HUES48 (cell line): ENCODE results near the gene IMPDH2.

ENCODE experiments used
- H3K27ac ChIP-seq: one replicate; pipeline ENCODE4 v1.7.0; 2013; ENCODE audit warnings: low read depth, low read length, inconsistent platforms
- H3K27me3 ChIP-seq: 2 replicates; pipeline ENCODE4 v1.6.1; 2013; ENCODE audit warnings: mild to moderate bottlenecking, low read length; ENCODE audit not compliant: control insufficient read depth, insufficient read depth
- H3K36me3 ChIP-seq: 2 replicates; pipeline ENCODE4 v1.6.1; 2013; ENCODE audit warnings: low read length; ENCODE audit not compliant: control insufficient read depth, insufficient read depth
- H3K4me1 ChIP-seq: 2 replicates; pipeline ENCODE4 v1.6.1; 2013; ENCODE audit warnings: mild to moderate bottlenecking, low read length; ENCODE audit not compliant: control insufficient read depth, insufficient read depth
- H3K4me3 ChIP-seq: 2 replicates; pipeline ENCODE4 v1.5.1; 2013; ENCODE audit warnings: mild to moderate bottlenecking, low read depth, low read length
- H3K9ac ChIP-seq: 2 replicates; pipeline ENCODE4 v1.6.1; 2013; ENCODE audit warnings: mild to moderate bottlenecking, low read depth, low read length, moderate library complexity
- H3K9me3 ChIP-seq: 2 replicates; pipeline ENCODE4 v1.6.1; 2013; ENCODE audit warnings: low read length; ENCODE audit not compliant: control insufficient read depth, insufficient read depth

IMPDH2 gene

DNA sequence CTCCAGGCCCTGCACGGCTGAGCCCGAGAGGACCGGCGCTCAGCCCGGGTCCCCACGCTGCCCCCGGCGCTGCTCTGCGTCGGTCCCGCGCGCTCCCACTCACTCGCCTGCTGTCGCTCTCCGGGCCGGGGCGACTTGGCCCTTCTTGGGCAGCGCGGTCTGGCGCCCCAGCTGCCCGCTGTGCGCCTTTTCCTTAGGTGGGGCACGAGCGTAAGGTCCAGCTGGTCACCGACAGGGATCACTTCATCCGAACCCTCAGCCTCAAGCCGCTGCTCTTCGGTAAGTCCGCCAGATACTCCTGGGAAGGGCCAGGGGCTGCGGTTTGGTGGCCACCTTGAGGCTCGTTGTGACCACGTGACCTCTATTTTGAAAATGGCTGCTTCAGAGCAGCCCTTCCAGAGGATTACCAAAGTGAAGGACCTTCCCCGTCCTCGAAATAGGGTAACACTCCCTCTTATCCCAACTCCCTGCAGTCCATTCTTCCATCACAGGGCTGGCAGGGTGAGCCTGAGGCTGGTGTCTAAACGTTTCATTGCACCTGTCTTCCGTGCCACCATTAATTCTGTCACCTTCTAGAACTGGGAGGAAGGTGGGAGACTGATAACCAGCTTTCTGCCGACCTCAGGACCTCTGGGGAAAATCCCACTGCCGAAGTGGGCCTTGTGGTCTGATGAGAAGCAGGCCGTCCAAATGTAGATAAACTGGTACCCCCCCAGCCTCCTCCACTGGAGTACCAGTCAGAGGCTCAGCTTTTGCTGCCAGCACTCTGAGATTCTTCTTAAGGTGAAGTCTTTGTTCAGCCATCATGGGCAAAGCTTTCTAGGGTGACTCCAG lies 38.3 kb downstream of the IMPDH2 start:
- peak overlapping the region; percentile 90 for H3K27ac ChIP-seq
- H3K4me3 ChIP-seq, result peak overlapping the region; percentile 91
- peak overlapping the region; percentile 84 for H3K9ac ChIP-seq

DNA sequence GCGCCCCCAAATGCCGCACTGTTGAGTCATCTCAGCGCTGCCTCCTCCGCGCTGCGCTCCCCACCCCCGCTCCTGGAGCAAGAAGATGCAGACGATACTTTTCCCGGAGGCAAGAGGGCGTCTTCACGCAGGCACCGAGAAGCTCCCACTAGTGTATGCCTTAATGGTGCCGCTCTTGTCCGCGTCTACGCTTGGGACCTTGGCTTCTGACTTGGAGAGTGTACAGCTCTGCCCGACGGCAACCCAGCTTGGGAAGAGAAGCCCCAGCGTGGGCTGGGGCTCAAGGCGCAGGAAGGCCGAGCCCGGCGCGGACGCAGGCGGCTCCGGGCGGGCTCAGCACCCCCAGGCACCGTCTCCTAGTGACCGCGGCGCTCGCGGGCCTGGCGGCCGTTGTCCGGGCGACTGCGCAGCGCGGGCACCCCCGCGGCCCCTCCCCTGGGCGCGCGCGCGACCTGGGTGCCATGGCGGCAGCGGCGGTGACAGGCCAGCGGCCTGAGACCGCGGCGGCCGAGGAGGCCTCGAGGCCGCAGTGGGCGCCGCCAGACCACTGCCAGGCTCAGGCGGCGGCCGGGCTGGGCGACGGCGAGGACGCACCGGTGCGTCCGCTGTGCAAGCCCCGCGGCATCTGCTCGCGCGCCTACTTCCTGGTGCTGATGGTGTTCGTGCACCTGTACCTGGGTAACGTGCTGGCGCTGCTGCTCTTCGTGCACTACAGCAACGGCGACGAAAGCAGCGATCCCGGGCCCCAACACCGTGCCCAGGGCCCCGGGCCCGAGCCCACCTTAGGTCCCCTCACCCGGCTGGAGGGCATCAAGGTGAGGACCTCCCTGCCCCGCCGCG lies 39.2 kb downstream of the IMPDH2 start, which contains the start of gene P4HTM:
TSS of gene P4HTM (plus strand) at position 446 of the 840 bp plus-strand sequence. CDS start at position 462, 16 bp downstream.
- H3K27ac ChIP-seq, result peak within 1 kb of the TSS; percentile 90
- peaks cover 13% of the 10 kb centered on the region; the same call in 1 of the 2 replicates for H3K36me3 ChIP-seq
- peak within 1 kb of the TSS; percentile 91 for H3K4me3 ChIP-seq

More for the DNA sequence above, 38.3 kb downstream of the IMPDH2 start:
- no peaks in the 10 kb centered on the region for H3K27me3 ChIP-seq
- H3K9me3 ChIP-seq, result no peaks in the 10 kb centered on the region
- peaks cover 14% of the 10 kb centered on the region for H3K4me1 ChIP-seq
- peaks cover 4% of the 10 kb centered on the region; the same call in 1 of the 2 replicates for H3K36me3 ChIP-seq

DNA sequence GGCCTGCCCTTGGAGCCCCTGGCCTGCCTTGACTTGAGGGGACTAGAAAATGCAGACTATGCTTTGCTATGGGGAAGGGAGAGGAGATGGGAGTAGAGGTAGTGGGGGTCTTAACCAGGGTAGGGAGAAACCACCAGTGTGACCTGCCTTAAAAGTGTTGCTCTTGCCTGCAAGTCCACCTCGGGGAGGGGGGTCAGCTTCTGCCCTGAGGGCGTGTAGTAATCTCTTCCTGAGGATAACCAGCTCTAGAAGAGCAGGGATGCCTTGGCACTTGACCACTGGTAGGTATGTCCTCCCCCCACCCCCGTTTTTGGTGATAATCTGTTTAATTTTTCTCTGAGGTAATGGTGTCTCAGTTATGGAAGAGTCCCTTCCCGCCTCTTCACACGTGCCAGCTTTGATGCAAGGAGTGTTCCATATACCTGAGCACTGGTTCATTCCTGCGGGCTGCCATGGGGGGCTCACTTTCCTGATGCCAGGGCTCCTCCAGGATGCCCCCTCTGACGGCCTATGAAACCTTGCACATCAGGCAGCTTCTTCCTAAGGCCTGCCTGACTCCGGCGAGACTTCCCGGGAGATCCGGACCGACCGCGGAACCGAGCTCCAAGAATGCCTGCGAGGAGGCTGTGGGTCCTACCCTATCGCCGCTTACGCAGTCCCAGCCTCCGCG lies 39.9 kb downstream of the IMPDH2 start:
- Histone ChIP-seq H3K9ac (peak overlapping the region; percentile 84), H3K9me3 (no peaks in the 10 kb centered on the region), H3K27me3 (no peaks in the 10 kb centered on the region), H3K36me3 (peaks cover 20% of the 10 kb centered on the region), H3K27ac (peak overlapping the region; percentile 90), H3K4me1 (peaks cover 14% of the 10 kb centered on the region), H3K4me3 (peak overlapping the region; percentile 91)

More for the DNA sequence above, 39.2 kb downstream of the IMPDH2 start, which contains the start of gene P4HTM:
- H3K9me3 ChIP-seq, result no peaks in the 10 kb centered on the region
- H3K27me3 ChIP-seq, result no peaks in the 10 kb centered on the region
- peak within 1 kb of the TSS; percentile 84 for H3K9ac ChIP-seq
- peaks cover 14% of the 10 kb centered on the region for H3K4me1 ChIP-seq

DNA sequence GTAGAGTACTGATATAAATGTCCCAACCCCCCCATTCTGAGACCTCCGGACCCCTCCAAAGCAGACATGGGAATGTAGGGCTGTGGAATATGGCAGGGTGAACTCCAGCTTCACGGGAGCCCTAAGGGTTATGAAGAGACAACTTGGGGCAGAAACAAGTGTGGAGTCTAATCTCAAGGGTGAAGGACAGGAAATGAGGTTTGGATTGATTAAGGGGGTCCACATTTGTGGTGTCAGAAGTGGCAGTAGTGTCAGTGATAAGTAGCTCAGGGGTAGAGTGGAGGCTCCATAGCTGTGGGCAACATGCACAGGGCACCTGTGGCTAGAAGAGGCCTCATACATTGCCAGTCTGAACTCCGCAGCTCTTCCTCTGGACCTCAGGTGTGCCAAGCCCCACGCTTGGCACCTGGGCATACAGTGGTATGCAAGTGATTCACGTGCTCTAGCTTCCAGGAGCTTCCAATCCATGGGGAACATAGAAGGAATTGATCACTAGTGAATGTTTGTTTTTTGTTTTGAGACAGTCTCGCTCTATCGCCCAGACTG lies 43.3 kb downstream of the IMPDH2 start:
- Histone ChIP-seq H3K27ac (no peak overlapping the region), H3K4me1 (peaks cover 6% of the 10 kb centered on the region), H3K27me3 (no peaks in the 10 kb centered on the region), H3K9ac (no peak overlapping the region), H3K4me3 (no peak overlapping the region), H3K36me3 (peaks cover 54% of the 10 kb centered on the region), H3K9me3 (no peaks in the 10 kb centered on the region)

DNA sequence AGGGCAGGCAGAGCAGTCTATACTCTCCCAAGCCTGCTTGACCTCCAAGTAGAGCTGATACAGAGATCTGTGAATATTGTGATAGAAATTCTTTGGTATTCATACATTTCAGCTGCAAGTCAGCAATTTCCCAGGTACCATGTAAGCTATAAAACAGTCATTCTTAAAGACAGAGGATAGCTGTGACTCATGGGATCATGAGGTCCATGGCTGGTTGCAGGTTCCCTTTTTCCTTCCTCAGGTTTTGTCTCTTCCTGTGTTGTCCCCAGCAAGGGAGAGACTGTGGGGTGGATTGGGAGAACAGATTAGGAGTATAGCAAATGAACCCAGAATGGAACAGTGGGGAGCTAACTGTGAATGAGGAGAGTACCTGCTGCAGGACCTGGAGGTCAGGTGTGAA lies 44.5 kb downstream of the IMPDH2 start:
- Histone ChIP-seq H3K9me3 (no peaks in the 10 kb centered on the region), H3K27ac (no peak overlapping the region), H3K36me3 (peaks cover 64% of the 10 kb centered on the region)

DNA sequence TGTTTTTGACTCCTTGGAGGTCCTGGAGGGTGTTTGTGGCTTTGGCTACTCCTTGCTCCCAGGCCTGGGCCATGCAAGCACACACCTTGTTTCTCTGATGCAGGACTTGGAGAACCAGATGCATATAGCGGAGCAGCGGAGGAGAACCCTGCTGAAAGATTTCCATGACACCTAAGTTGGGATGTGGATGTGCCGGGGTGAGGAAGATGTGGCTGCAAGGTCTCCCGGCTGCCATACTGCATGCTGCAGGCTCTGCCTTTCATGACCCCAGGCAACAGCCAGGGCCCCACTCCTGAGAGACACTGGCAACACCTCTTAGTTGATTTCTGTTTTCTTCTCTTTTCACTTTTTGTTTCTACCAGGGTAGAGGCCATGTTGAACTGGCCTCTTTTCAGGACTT lies 46.1 kb downstream of the IMPDH2 start:
- H3K9me3 ChIP-seq, result no peaks in the 10 kb centered on the region
- H3K27me3 ChIP-seq, result no peaks in the 10 kb centered on the region
- H3K9ac ChIP-seq, result no peak overlapping the region
- H3K36me3 ChIP-seq, result peaks cover 74% of the 10 kb centered on the region
- no peak overlapping the region for H3K4me3 ChIP-seq
- H3K27ac ChIP-seq, result no peak overlapping the region
- H3K4me1 ChIP-seq, result no peaks in the 10 kb centered on the region

More for the DNA sequence above, 44.5 kb downstream of the IMPDH2 start:
- Histone ChIP-seq H3K4me3 (no peak overlapping the region), H3K4me1 (peaks cover 6% of the 10 kb centered on the region; the same call in 1 of the 2 replicates), H3K27me3 (no peaks in the 10 kb centered on the region), H3K9ac (no peak overlapping the region)

DNA sequence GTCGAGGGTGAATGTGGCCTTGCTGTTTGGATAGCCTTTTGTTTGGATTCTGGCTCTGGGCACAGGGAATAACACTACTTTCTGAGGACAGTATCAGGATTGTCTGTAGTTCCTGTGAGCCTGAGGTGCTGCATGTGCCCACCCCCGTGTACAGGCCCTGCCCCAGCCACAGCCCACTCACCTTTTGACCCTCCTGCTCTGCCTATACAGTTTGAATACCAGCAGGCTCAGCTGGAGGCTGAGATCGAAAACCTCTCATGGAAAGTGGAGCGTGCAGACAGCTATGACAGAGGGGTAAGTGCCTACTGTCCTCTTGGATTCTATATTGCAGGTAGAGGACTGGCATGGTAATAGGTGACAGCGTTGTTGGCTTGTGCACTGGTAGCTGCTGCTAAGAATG lies 46.5 kb downstream of the IMPDH2 start:
- no peaks in the 10 kb centered on the region for H3K4me1 ChIP-seq
- H3K36me3 ChIP-seq, result peaks cover 78% of the 10 kb centered on the region
- no peak overlapping the region for H3K4me3 ChIP-seq
- no peak overlapping the region for H3K9ac ChIP-seq
- H3K9me3 ChIP-seq, result no peaks in the 10 kb centered on the region
- no peak overlapping the region for H3K27ac ChIP-seq
- no peaks in the 10 kb centered on the region for H3K27me3 ChIP-seq

DNA sequence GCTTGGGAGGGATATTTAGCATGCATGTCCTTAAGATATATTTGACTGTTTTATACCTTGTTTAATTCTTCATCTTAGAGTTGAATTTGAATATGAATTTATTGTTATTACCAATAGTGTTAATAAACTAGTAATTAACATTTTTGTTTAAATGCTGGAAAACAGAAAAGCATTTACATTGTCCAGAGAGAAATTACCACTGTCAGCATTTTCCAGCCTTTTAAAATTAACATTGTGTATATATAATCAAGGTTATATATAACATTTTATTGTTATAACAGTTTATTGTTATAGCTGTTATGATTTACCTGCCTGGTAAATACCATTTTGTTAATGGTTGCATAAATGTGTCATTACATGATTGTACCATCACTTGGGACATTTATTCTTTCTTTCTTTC lies 47.2 kb downstream of the IMPDH2 start:
- H3K9me3 ChIP-seq, result no peaks in the 10 kb centered on the region
- no peaks in the 10 kb centered on the region for H3K4me1 ChIP-seq
- no peak overlapping the region for H3K9ac ChIP-seq
- H3K4me3 ChIP-seq, result no peak overlapping the region
- no peaks in the 10 kb centered on the region for H3K27me3 ChIP-seq
- H3K27ac ChIP-seq, result no peak overlapping the region
- peaks cover 85% of the 10 kb centered on the region for H3K36me3 ChIP-seq

DNA sequence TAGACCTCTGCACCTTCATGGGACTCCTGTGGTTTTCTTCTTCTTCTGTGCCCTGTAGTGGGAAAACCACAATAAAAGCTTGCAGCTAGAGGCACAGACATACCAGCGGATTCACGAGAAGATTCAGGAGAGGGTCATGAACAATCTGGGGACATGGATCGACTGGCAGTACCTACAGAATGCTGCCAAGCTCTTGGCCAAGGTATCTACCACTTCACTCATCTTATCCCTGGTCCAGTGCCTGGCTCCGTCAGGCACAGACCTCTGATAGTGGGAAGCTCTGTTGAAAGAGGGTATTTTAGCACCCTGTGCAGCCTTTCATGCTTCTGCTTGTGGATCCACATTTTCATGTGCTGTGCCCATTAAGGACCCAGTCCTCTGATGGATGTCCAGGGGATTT lies 48.9 kb downstream of the IMPDH2 start:
- no peak overlapping the region for H3K4me3 ChIP-seq
- no peaks in the 10 kb centered on the region for H3K27me3 ChIP-seq
- H3K27ac ChIP-seq, result no peak overlapping the region
- H3K9ac ChIP-seq, result no peak overlapping the region
- H3K4me1 ChIP-seq, result no peaks in the 10 kb centered on the region
- no peaks in the 10 kb centered on the region for H3K9me3 ChIP-seq
- H3K36me3 ChIP-seq, result peaks cover 92% of the 10 kb centered on the region

DNA sequence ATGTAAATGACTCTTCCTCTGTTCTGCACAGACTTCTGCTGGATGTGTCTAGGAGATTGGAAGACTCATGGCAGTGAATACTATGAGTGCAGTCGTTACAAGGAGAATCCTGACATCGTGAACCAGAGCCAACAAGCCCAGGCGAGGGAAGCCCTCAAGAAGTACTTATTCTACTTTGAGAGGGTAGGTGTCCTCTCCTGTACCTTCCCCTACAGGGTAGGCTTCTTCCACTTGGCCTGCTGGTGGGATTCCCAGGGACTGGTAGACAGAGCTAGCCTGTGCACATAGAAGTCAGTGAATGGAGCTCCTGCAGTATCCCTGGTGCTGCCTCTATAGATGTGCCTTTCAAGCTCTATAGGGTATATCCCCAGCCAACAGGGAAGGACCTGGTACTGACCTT lies 49.7 kb downstream of the IMPDH2 start:
- H3K4me3 ChIP-seq, result no peak overlapping the region
- H3K27me3 ChIP-seq, result no peaks in the 10 kb centered on the region
- no peaks in the 10 kb centered on the region for H3K4me1 ChIP-seq

More for the DNA sequence above, 49.7 kb downstream of the IMPDH2 start:
- Histone ChIP-seq H3K27ac (no peak overlapping the region), H3K36me3 (peaks cover 92% of the 10 kb centered on the region), H3K9ac (no peak overlapping the region), H3K9me3 (no peaks in the 10 kb centered on the region)
